HepG2 (cell line): Measurements from ENCODE around the gene SMAD3. TPM values are rescaled to one million over a fixed set of nuclear protein-coding genes. Genes with fewer than 3 reads are reported as not detected.

Experiments used
- MEF2D ChIP-seq: sonication (generic); formaldehyde crosslinking; IDR thresholded peaks from 2 replicates; pipeline ENCODE4 v1.5.1; 2020; ENCODE audit warnings: mild to moderate bottlenecking, missing genetic modification reagents
- ZNF407 ChIP-seq: sonication (generic); formaldehyde crosslinking; IDR thresholded peaks from one replicate; pipeline ENCODE4 v1.5.1; 2020; ENCODE audit warnings: mild to moderate bottlenecking, missing genetic modification reagents; ENCODE audit errors: not compliant biosample characterization
- polyA plus RNA-seq, 8 experiments: library from polyadenylated mRNA; depleted of rRNA in 3 of 8; stranded (reverse) in 7 of 8; unstranded in 1 of 8; fragments of >200 nt; fragmentation: Illumina TruSeq in 4 of 8; extraction: Trizol in 4 of 8; gene quantifications; 2 replicates each; pipeline versions ENCODE4 v1.2.1 to v1.2.3, GENCODE V29; 2011 to 2016; ENCODE audit warnings: low read depth in 4 of 8, missing spikeins in 1 of 8, mixed read lengths in 1 of 8; ENCODE audit not compliant: insufficient read depth in 1 of 8
- total RNA-seq, 5 experiments: library from RNA; depleted of rRNA; stranded (reverse); fragments of >200 nt; fragmentation: Illumina TruSeq; extraction: Trizol; gene quantifications; 2 replicates each; pipeline ENCODE4 v1.2.3, GENCODE V29; 2016; ENCODE audit warnings: low read depth in 1 of 5

Gene SMAD3
- total and polyA plus RNA-seq, 2 of the 13 experiments (the other 11 are each of a cell fraction or from before 2014, with no cell fraction given), result 8.6 to 56.3 TPM

GRCh38 chr15:67022587-67023105 is 42.8 kb upstream of the SMAD3 start (continued):
- TF ChIP-seq ZNF407 (CRISPR knock-in tag) (no peak), MEF2D (CRISPR knock-in tag) (no peak)
